H9 (cell line): ENCODE data around the gene PCSK6. TPM values are rescaled to one million over a fixed set of nuclear protein-coding genes. Genes with fewer than 3 reads are reported as not detected.

Experiments
- DNase-seq: peaks from one replicate; pipeline ENCODE4 v3.0.0-alpha.2; 2017
- H2AFZ ChIP-seq: one replicate; pipeline ENCODE4 v1.6.1; 2013; ENCODE audit warnings: mild to moderate bottlenecking, low read length, control low read depth, moderate library complexity
- H2AK5ac ChIP-seq: 2 replicates; pipeline ENCODE4 v1.6.1; 2013; ENCODE audit warnings: low read length, control low read depth, mixed read lengths; ENCODE audit not compliant: insufficient read length
- H2BK120ac ChIP-seq: one replicate; pipeline ENCODE4 v1.6.1; 2013; ENCODE audit warnings: low read depth, mild to moderate bottlenecking, low read length, control low read depth, inconsistent platforms; ENCODE audit not compliant: poor library complexity, severe bottlenecking
- H2BK12ac ChIP-seq: 2 replicates; pipeline ENCODE4 v1.6.1; 2013; ENCODE audit warnings: low read length, control low read depth, mixed read lengths, low read depth; ENCODE audit not compliant: insufficient read length
- H2BK15ac ChIP-seq: 2 replicates; pipeline ENCODE4 v1.6.1; 2013; ENCODE audit warnings: low read depth, low read length, control low read depth
- H2BK20ac ChIP-seq: one replicate; pipeline ENCODE4 v1.6.1; 2013; ENCODE audit warnings: low read depth, mild to moderate bottlenecking, low read length, control low read depth, inconsistent platforms; ENCODE audit not compliant: poor library complexity, severe bottlenecking
- H2BK5ac ChIP-seq: 2 replicates; pipeline ENCODE4 v1.6.1; 2013; ENCODE audit warnings: low read length, control low read depth, mixed read lengths; ENCODE audit not compliant: insufficient read length
- H3K14ac ChIP-seq: 2 replicates; pipeline ENCODE4 v1.6.1; 2013; ENCODE audit warnings: low read length, control low read depth; ENCODE audit not compliant: insufficient read depth
- H3K18ac ChIP-seq: 2 replicates; pipeline ENCODE4 v1.6.1; 2013; ENCODE audit warnings: low read depth, mild to moderate bottlenecking, mixed read lengths, low read length, control low read depth; ENCODE audit not compliant: insufficient read length
- H3K23ac ChIP-seq: 2 replicates; pipeline ENCODE4 v1.6.1; 2013; ENCODE audit warnings: low read length, control low read depth, mixed read lengths, low read depth; ENCODE audit not compliant: insufficient read length
- H3K23me2 ChIP-seq: 2 replicates; pipeline ENCODE4 v1.6.1; 2013; ENCODE audit warnings: low read depth, mild to moderate bottlenecking, mixed read lengths, low read length, control low read depth; ENCODE audit not compliant: insufficient read length, poor library complexity, severe bottlenecking
- H3K27ac ChIP-seq: 2 replicates; pipeline ENCODE4 v1.5.1; 2013; ENCODE audit warnings: low read length, control low read depth, mixed read lengths, low read depth; ENCODE audit not compliant: insufficient read length
- H3K27me3 ChIP-seq: 2 replicates; pipeline ENCODE4 v1.6.1; 2013; ENCODE audit warnings: low read length, control low read depth, inconsistent platforms; ENCODE audit not compliant: insufficient read depth
- H3K4ac ChIP-seq: 2 replicates; pipeline ENCODE4 v1.6.1; 2013; ENCODE audit warnings: low read depth, mild to moderate bottlenecking, control low read depth, inconsistent platforms, low read length, moderate library complexity
- H3K4me1 ChIP-seq: 2 replicates; pipeline ENCODE4 v1.6.1; 2013; ENCODE audit warnings: low read length, control low read depth, inconsistent platforms; ENCODE audit not compliant: insufficient read depth
- H3K4me2 ChIP-seq: 2 replicates; pipeline ENCODE4 v1.6.1; 2013; ENCODE audit warnings: low read length, control low read depth, mixed read lengths; ENCODE audit not compliant: insufficient read length, insufficient read depth
- H3K56ac ChIP-seq: 2 replicates; pipeline ENCODE4 v1.6.1; 2013; ENCODE audit warnings: low read depth, mild to moderate bottlenecking, mixed read lengths, low read length, control low read depth; ENCODE audit not compliant: insufficient read length
- H3K79me1 ChIP-seq: 2 replicates; pipeline ENCODE4 v1.6.1; 2013; ENCODE audit warnings: low read depth, mild to moderate bottlenecking, moderate library complexity, low read length, control low read depth, inconsistent platforms; ENCODE audit not compliant: insufficient read depth, poor library complexity, severe bottlenecking
- H3K79me2 ChIP-seq: 2 replicates; pipeline ENCODE4 v1.6.1; 2013; ENCODE audit warnings: low read length, control low read depth, inconsistent platforms; ENCODE audit not compliant: insufficient read depth
- H3K9ac ChIP-seq: 2 replicates; pipeline ENCODE4 v1.6.1; 2013; ENCODE audit warnings: low read length, control low read depth, mixed read lengths; ENCODE audit not compliant: insufficient read length; ENCODE audit errors: extremely low read depth
- H3K9me3 ChIP-seq: one replicate; pipeline ENCODE4 v1.6.1; 2013; ENCODE audit warnings: low read depth, low read length, inconsistent platforms; ENCODE audit not compliant: control insufficient read depth
- H3T11ph ChIP-seq: one replicate; pipeline ENCODE4 v1.6.1; 2013; ENCODE audit warnings: mild to moderate bottlenecking, low read length, control low read depth, inconsistent platforms
- H4K20me1 ChIP-seq: one replicate; pipeline ENCODE4 v1.6.1; 2013; ENCODE audit not compliant: control insufficient read depth, insufficient read length, insufficient read depth
- H4K5ac ChIP-seq: 2 replicates; pipeline ENCODE4 v1.6.1; 2013; ENCODE audit warnings: low read depth, mild to moderate bottlenecking, mixed read lengths, low read length, control low read depth; ENCODE audit not compliant: insufficient read length
- H4K8ac ChIP-seq: replicated peaks from 2 replicates; pipeline ENCODE4 v1.6.1; 2013; ENCODE audit warnings: low read length, control low read depth, mixed read lengths, low read depth; ENCODE audit not compliant: insufficient read length
- H4K91ac ChIP-seq: 2 replicates; pipeline ENCODE4 v1.6.1; 2013; ENCODE audit warnings: low read depth, mild to moderate bottlenecking, moderate library complexity, mixed read lengths, low read length, control low read depth; ENCODE audit not compliant: insufficient read length
- H3K27ac Mint-ChIP-seq, 3 experiments: 2 replicates in 2 of 3; 3 replicates in 1 of 3; pipeline ENCODE4 v1.8.0; 2020 to 2021; ENCODE audit warnings: mixed read lengths in 3 of 3, mild to moderate bottlenecking in 1 of 3, moderate library complexity in 1 of 3
- H3K27me3 Mint-ChIP-seq: 2 replicates; pipeline ENCODE4 v1.8.0; 2021; ENCODE audit warnings: low read depth, mild to moderate bottlenecking, moderate library complexity, mixed read lengths
- H3K36me3 Mint-ChIP-seq, 3 experiments: 2 replicates in 2 of 3; 3 replicates in 1 of 3; pipeline ENCODE4 v1.8.0; 2020 to 2021; ENCODE audit warnings: low read depth in 3 of 3, mixed read lengths in 3 of 3; ENCODE audit not compliant: insufficient read depth in 1 of 3
- H3K4me1 Mint-ChIP-seq, 2 experiments: 2 replicates each; pipeline ENCODE4 v1.8.0; 2020; ENCODE audit warnings: mixed read lengths in 2 of 2
- H3K4me3 Mint-ChIP-seq, 2 experiments: 2 replicates in 1 of 2; 3 replicates in 1 of 2; pipeline ENCODE4 v1.8.0; 2020 to 2021; ENCODE audit warnings: mild to moderate bottlenecking in 2 of 2, mixed read lengths in 2 of 2, moderate library complexity in 1 of 2
- H3K9me3 Mint-ChIP-seq, 2 experiments: 2 replicates in 1 of 2; 3 replicates in 1 of 2; pipeline ENCODE4 v1.8.0; 2020; ENCODE audit warnings: mild to moderate bottlenecking in 2 of 2, mixed read lengths in 2 of 2, moderate library complexity in 1 of 2
- WGBS: extraction: QIAGEN DNeasy Blood & Tissue Kit; methylation state at CpG from one replicate; pipeline ENCODE4 v1.1.7; 2013; ENCODE audit warnings: missing lambda C conversion rate, low lambda C conversion rate, mixed read lengths; ENCODE audit not compliant: insufficient read length; ENCODE audit errors: extremely low coverage; 5-methylcytosine and 5-hydroxymethylcytosine counted together
- total RNA-seq: library from RNA; stranded (reverse); gene quantifications from 2 replicates; pipeline ENCODE4 v1.2.1, GENCODE V29; 2021
- TF ChIP-seq, protein P1 (sequence below): fragments of 200-600 bp; sonication (generic); conservative IDR thresholded peaks from 3 replicates; pipeline ENCODE4 v1.8.0; 2021; ENCODE audit warnings: antibody characterized with exemption, mild to moderate bottlenecking

Gene PCSK6
- total RNA-seq, 1 experiment from 2014 or later, result 4.0 TPM

DNA sequence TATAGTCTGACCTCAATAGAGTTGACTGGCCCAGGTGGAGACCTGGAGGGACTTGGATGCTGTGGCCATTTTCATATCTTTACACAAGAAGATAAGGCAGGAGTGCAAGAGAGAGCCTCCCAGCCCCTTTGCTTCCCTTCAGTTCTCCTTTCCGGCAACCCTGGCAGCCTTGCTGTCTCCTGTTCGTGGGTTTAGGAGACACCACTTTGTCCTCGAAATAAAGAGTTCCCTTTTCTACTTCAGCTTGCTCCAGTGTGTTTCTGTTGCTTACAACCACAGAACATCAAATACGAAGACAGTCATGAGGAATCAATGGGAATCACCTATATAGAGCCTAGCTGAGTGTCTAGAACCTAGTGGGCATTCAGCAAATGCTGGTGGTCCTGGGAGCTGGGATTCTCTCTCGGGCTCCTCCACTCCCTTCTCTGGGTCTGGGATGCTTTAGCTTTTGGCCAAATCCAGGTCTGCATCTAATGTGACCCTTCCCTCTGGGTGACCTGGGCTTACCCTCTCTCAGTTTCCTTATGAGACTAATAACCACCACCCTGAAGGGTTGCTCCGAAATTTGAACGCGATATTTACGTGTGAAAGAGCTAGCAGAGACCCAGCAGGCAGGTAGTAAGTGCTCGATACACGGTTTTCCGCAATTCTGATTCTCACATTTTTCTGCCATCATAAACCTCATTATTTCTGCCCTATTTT, 44.5 kb downstream of the PCSK6 start:
- H3K27ac ChIP-seq, result no peak overlapping the region
- H3K27me3 ChIP-seq, result no peaks in the 10 kb centered on the region
- Mint-ChIP-seq H3K9me3 (no peaks in the 10 kb centered on the region), H3K36me3 (no peaks in the 10 kb centered on the region), H3K27me3 (peaks cover 5% of the 10 kb centered on the region), H3K4me1 (peaks cover 8 to 14% of the 10 kb centered on the region in 2 experiments), H3K27ac (no peak overlapping the region), H3K4me3 (no peak overlapping the region)
- H2BK120ac ChIP-seq, result no peak overlapping the region
- no peak overlapping the region for H4K8ac ChIP-seq
- H3K23ac ChIP-seq, result no peak overlapping the region
- H2BK12ac ChIP-seq, result no peak overlapping the region
- no peak overlapping the region for H3K9ac ChIP-seq
- no peak overlapping the region for H2BK5ac ChIP-seq
- H2BK20ac ChIP-seq, result no peak overlapping the region
- no peak overlapping the region for H4K5ac ChIP-seq
- no peak overlapping the region for H3K4me2 ChIP-seq
- H3K14ac ChIP-seq, result no peak overlapping the region
- peaks cover 3% of the 10 kb centered on the region; the same call in 1 of the 2 replicates for H3K4me1 ChIP-seq
- H3K4ac ChIP-seq, result no peak overlapping the region
- TF ChIP-seq, protein P1, sequence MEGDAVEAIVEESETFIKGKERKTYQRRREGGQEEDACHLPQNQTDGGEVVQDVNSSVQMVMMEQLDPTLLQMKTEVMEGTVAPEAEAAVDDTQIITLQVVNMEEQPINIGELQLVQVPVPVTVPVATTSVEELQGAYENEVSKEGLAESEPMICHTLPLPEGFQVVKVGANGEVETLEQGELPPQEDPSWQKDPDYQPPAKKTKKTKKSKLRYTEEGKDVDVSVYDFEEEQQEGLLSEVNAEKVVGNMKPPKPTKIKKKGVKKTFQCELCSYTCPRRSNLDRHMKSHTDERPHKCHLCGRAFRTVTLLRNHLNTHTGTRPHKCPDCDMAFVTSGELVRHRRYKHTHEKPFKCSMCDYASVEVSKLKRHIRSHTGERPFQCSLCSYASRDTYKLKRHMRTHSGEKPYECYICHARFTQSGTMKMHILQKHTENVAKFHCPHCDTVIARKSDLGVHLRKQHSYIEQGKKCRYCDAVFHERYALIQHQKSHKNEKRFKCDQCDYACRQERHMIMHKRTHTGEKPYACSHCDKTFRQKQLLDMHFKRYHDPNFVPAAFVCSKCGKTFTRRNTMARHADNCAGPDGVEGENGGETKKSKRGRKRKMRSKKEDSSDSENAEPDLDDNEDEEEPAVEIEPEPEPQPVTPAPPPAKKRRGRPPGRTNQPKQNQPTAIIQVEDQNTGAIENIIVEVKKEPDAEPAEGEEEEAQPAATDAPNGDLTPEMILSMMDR, result no peak
- no peak overlapping the region for H2AK5ac ChIP-seq
- no peaks in the 10 kb centered on the region for H3K79me2 ChIP-seq
- WGBS, result no CpG with 5 or more reads among the region's 12 CpGs
- no peak overlapping the region for H2AFZ ChIP-seq
- H3K9me3 ChIP-seq, result no peaks in the 10 kb centered on the region
- H3T11ph ChIP-seq, result no peak overlapping the region
- H4K20me1 ChIP-seq, result no peaks in the 10 kb centered on the region
- no peaks in the 10 kb centered on the region for H3K23me2 ChIP-seq
- H4K91ac ChIP-seq, result no peak overlapping the region
- H3K79me1 ChIP-seq, result no peaks in the 10 kb centered on the region
- H3K18ac ChIP-seq, result no peak overlapping the region
- H2BK15ac ChIP-seq, result no peak overlapping the region
- H3K56ac ChIP-seq, result no peak overlapping the region
- DNase-seq, result no peak
